IMR-90 (cell line): ENCODE measurements around the gene RFX4. TPM values are rescaled to one million over a fixed set of nuclear protein-coding genes. Genes with fewer than 3 reads are reported as not detected.
A peak's percentile ranks its signal among the peaks of the same experiment; 100 is the strongest.

ENCODE experiments used
- ATAC-seq: fragments of 200-7000 bp; cut with Tn5 transposase; 2 replicates; pipeline ENCODE4 v1.9.1; 2020; ENCODE audit warnings: low read depth, mild to moderate bottlenecking, moderate library complexity
- BruUV-seq: library from RNA; stranded (reverse); fragments of 400-500 nt; replicated peaks from 2 replicates; lab custom pipeline; 2021; lab: Mats Ljungman, UMichigan
- CTCF ChIA-PET: fragments of 300-600 bp; formaldehyde crosslinking; extraction: SDS; loops from one replicate; lab custom pipeline; 2021; ENCODE audit warnings: antibody characterized with exemption; lab: Yijun Ruan, JAX
- POLR2A ChIA-PET: fragments of 300-600 bp; sonication (Branson Sonifier 250); formaldehyde crosslinking; loops from one replicate; lab custom pipeline; 2022; ENCODE audit warnings: antibody characterized with exemption; ENCODE audit not compliant: unreplicated experiment; lab: Charles Lee
- DNase-seq: peaks from one replicate; pipeline ENCODE4 v3.0.0; 2013
- H2AFZ ChIP-seq: replicated peaks from 2 replicates; pipeline ENCODE3; 2013; ENCODE audit warnings: low read length, mild to moderate bottlenecking; ENCODE audit not compliant: poor library complexity
- H2AK5ac ChIP-seq: 2 replicates; pipeline ENCODE4 v1.6.1; 2013; ENCODE audit warnings: low read depth, low read length, inconsistent platforms
- H2AK9ac ChIP-seq: replicated peaks from 2 replicates; pipeline ENCODE3; 2013; ENCODE audit warnings: mild to moderate bottlenecking, low read depth, low read length, moderate library complexity; ENCODE audit not compliant: poor library complexity
- H2BK120ac ChIP-seq: 2 replicates; pipeline ENCODE4 v1.6.1; 2013; ENCODE audit warnings: low read depth, low read length, inconsistent platforms
- H2BK15ac ChIP-seq: 3 replicates; pipeline ENCODE4 v1.6.1; 2013; ENCODE audit warnings: low read depth, low read length, inconsistent platforms
- H2BK20ac ChIP-seq: 2 replicates; pipeline ENCODE4 v1.6.1; 2013; ENCODE audit warnings: low read depth, mild to moderate bottlenecking, inconsistent platforms, low read length, moderate library complexity
- H2BK5ac ChIP-seq: 2 replicates; pipeline ENCODE4 v1.6.1; 2013; ENCODE audit warnings: mild to moderate bottlenecking, low read depth, low read length, inconsistent platforms; ENCODE audit not compliant: poor library complexity, severe bottlenecking
- H3K14ac ChIP-seq: replicated peaks from 2 replicates; pipeline ENCODE4 v1.6.1; 2013; ENCODE audit warnings: low read depth, low read length, inconsistent platforms
- H3K18ac ChIP-seq: 2 replicates; pipeline ENCODE4 v1.6.1; 2013; ENCODE audit warnings: low read depth, low read length, control low read depth
- H3K23ac ChIP-seq: 2 replicates; pipeline ENCODE4 v1.6.1; 2013; ENCODE audit warnings: low read depth, low read length, inconsistent platforms
- H3K27ac ChIP-seq: 2 replicates; pipeline ENCODE4 v1.5.1; 2013; ENCODE audit warnings: mild to moderate bottlenecking, control low read depth, low read length; ENCODE audit not compliant: insufficient read depth
- H3K27me3 ChIP-seq: 2 replicates; pipeline ENCODE4 v1.6.1; 2013; ENCODE audit warnings: low read length; ENCODE audit not compliant: control insufficient read depth, insufficient read depth
- H3K36me3 ChIP-seq: 2 replicates; pipeline ENCODE4 v1.6.1; 2013; ENCODE audit warnings: low read length, mixed read lengths; ENCODE audit not compliant: control insufficient read depth, insufficient read depth
- H3K4ac ChIP-seq: 2 replicates; pipeline ENCODE4 v1.6.1; 2013; ENCODE audit warnings: low read depth, low read length, inconsistent platforms
- H3K4me1 ChIP-seq: 2 replicates; pipeline ENCODE4 v1.6.1; 2013; ENCODE audit warnings: low read length, mixed read lengths; ENCODE audit not compliant: control insufficient read depth, insufficient read depth
- H3K4me2 ChIP-seq: 2 replicates; pipeline ENCODE4 v1.6.1; 2013; ENCODE audit warnings: low read depth, mild to moderate bottlenecking, control low read depth, low read length, moderate library complexity
- H3K4me3 ChIP-seq: 2 replicates; pipeline ENCODE4 v1.5.1; 2013; ENCODE audit warnings: low read depth, mild to moderate bottlenecking, control low read depth, low read length, moderate library complexity; ENCODE audit not compliant: insufficient read depth
- H3K56ac ChIP-seq: 2 replicates; pipeline ENCODE4 v1.6.1; 2013; ENCODE audit warnings: low read length, inconsistent platforms; ENCODE audit not compliant: insufficient read depth; ENCODE audit errors: extremely low read depth
- H3K79me1 ChIP-seq, 2 experiments: 2 replicates each; pipeline ENCODE4 v1.6.1; 2013; ENCODE audit warnings: low read length in 2 of 2, inconsistent platforms in 1 of 2, low read depth in 1 of 2
- H3K9ac ChIP-seq: 2 replicates; pipeline ENCODE4 v1.6.1; 2013; ENCODE audit warnings: low read depth, low read length, control low read depth
- H3K9me1 ChIP-seq: 2 replicates; pipeline ENCODE4 v1.6.1; 2013; ENCODE audit warnings: low read length, inconsistent platforms; ENCODE audit not compliant: insufficient read depth
- H3K9me3 ChIP-seq: 2 replicates; pipeline ENCODE4 v1.6.1; 2013; ENCODE audit warnings: low read length; ENCODE audit not compliant: control insufficient read depth, insufficient read depth
- H4K20me1 ChIP-seq: 2 replicates; pipeline ENCODE4 v1.6.1; 2013; ENCODE audit warnings: low read length, inconsistent platforms; ENCODE audit not compliant: insufficient read depth
- H4K5ac ChIP-seq: 2 replicates; pipeline ENCODE4 v1.6.1; 2013; ENCODE audit warnings: mild to moderate bottlenecking, low read depth, low read length, control low read depth
- H4K8ac ChIP-seq, 2 experiments: 2 replicates each; pipeline ENCODE4 v1.6.1; 2013; ENCODE audit warnings: low read depth in 2 of 2, low read length in 2 of 2, control low read depth in 1 of 2, inconsistent platforms in 1 of 2
- H4K91ac ChIP-seq: 2 replicates; pipeline ENCODE4 v1.6.1; 2013; ENCODE audit warnings: low read depth, low read length, inconsistent platforms; ENCODE audit not compliant: insufficient read depth
- RFX5 ChIP-seq: IDR thresholded peaks from 2 replicates; pipeline ENCODE4 v1.8.0; 2012; ENCODE audit warnings: low read depth, mild to moderate bottlenecking, low read length, moderate library complexity
- WGBS, 2 experiments: methylation state at CpG; one replicate each; pipeline versions ENCODE4 v1.1.5 to v1.1.7; 2013; ENCODE audit warnings: missing lambda C conversion rate in 2 of 2; ENCODE audit not compliant: insufficient read length in 1 of 2; ENCODE audit errors: extremely low coverage in 2 of 2; 5-methylcytosine and 5-hydroxymethylcytosine counted together
- dilution Hi-C: fragments of 300-500 bp; cut with HindIII; formaldehyde crosslinking; loops from one replicate; pipeline ENCODE4 v1.14.3; 2018; ENCODE audit warnings: low sequenced_read_pairs; ENCODE audit not compliant: unreplicated experiment
- in situ Hi-C: fragments of 300-500 bp; cut with MboI; formaldehyde crosslinking; loops from 3 replicates; pipeline ENCODE4 v1.14.3; 2019; ENCODE audit warnings: low sequenced_read_pairs, inconsistent platforms, mixed read lengths
- intact Hi-C: fragments of 100-400 bp; cut with micrococcal nuclease; formaldehyde crosslinking; loops from 2 replicates; pipeline ENCODE4 v1.10.0; 2022
- polyA plus RNA-seq, 3 experiments: library from polyadenylated mRNA; depleted of rRNA; stranded (reverse); fragments of >200 nt; gene quantifications; 2 replicates each; pipeline ENCODE4 v1.2.3, GENCODE V29; 2012; ENCODE audit warnings: low replicate concordance in 1 of 3
- total RNA-seq: library from RNA; depleted of rRNA; stranded (reverse); fragments of >200 nt; gene quantifications from 2 replicates; pipeline ENCODE4 v1.2.3, GENCODE V29; 2012

Gene RFX4
- total and polyA plus RNA-seq, 2 of the 4 experiments (the other 2 are of a cell fraction): not detected

GRCh38 chr12:106774808-106775524 is 192.2 kb downstream of the RFX4 start:
- Histone ChIP-seq H3K4me2 (peak overlapping the region; percentile 97), H4K91ac (peak overlapping the region; percentile 65; the same call in 1 of the 2 replicates), H3K18ac (no peak overlapping the region; the same call in 1 of the 2 replicates), H3K9me1 (no peaks in the 10 kb centered on the region), H2AK5ac (peak overlapping the region; percentile 42), H3K4me1 (peaks cover 3% of the 10 kb centered on the region), H3K14ac (peak overlapping the region; percentile 85), H3K9ac (peak overlapping the region; percentile 76), H3K27me3 (no peaks in the 10 kb centered on the region), H3K4ac (peak overlapping the region; percentile 73), H3K79me1 (peaks cover 20 to 39% of the 10 kb centered on the region in 2 experiments), H3K23ac (peak overlapping the region; percentile 87), H2BK120ac (no peak overlapping the region), H2AFZ (peak overlapping the region; percentile 99), H2BK5ac (peak overlapping the region; percentile 65), H2AK9ac (peak overlapping the region; percentile 90), H4K8ac (peak overlapping the region; percentile 70 to 95; a peak in 3 of 4 replicates), H2BK20ac (no peak overlapping the region), H3K56ac (peak overlapping the region; percentile 30; the same call in 1 of the 2 replicates), H4K20me1 (peaks cover 3% of the 10 kb centered on the region; the same call in 1 of the 2 replicates), H4K5ac (peak overlapping the region; percentile 74), H3K36me3 (no peaks in the 10 kb centered on the region), H3K4me3 (peak overlapping the region; percentile 59), H3K9me3 (no peaks in the 10 kb centered on the region), H2BK15ac (no peak overlapping the region), H3K27ac (peak overlapping the region; percentile 97)
- intact Hi-C loops (loop anchor here (1.0 to 10.0 kb wide), 3 partner anchors 140 to 420 kb away; partner anchors contain the start of genes POLR3B and TMEM263), dilution Hi-C loops (no loop called here), in situ Hi-C loops (no loop called here)
- CTCF ChIA-PET: interaction anchor here (0.7 kb wide), 1 partner anchor 39 kb away, joined by 3 read pairs; no protein-coding TSS in a partner anchor
- POLR2A ChIA-PET: no interaction called here
- WGBS, 2 experiments: 0% methylated on average over 7 of the region's 29 CpGs; no CpG with 5 or more reads in 1 of the 2 experiments
- ATAC-seq (peak; percentile 27), DNase-seq (no peak)
- BruUV-seq: no TSS peak
- TF ChIP-seq RFX5: no peak
